HCT116 (cell line): ENCODE results near the gene PRKCA. TPM values are rescaled to one million over a fixed set of nuclear protein-coding genes. Genes with fewer than 3 reads are reported as not detected.
A peak's percentile ranks its signal among the peaks of the same experiment; 100 is the strongest.

Source experiments
- ATAC-seq: fragments of 200-7000 bp; cut with Tn5 transposase; 2 replicates; pipeline ENCODE4 v1.9.1; 2020; ENCODE audit warnings: mild to moderate bottlenecking, moderate library complexity
- BruUV-seq: library from RNA; stranded (reverse); fragments of 400-500 nt; replicated peaks from 2 replicates; lab custom pipeline; 2021; lab: Mats Ljungman, UMichigan
- CTCF ChIA-PET: fragments of 300-600 bp; sonication (Branson Sonifier 250); formaldehyde crosslinking; loops from one replicate; lab custom pipeline; 2021; ENCODE audit warnings: antibody characterized with exemption; lab: Charles Lee
- POLR2A ChIA-PET: fragments of 300-600, 350-600 bp; sonication (Branson Sonifier 250); formaldehyde crosslinking; loops from one replicate; lab custom pipeline; 2021; ENCODE audit warnings: antibody characterized with exemption; lab: Charles Lee
- RAD21 ChIA-PET, 2 experiments: fragments of 300-600 bp; sonication (Branson Sonifier 250); formaldehyde crosslinking; loops; one replicate each; lab custom pipeline; 2023; ENCODE audit warnings: low total read pairs in 2 of 2; ENCODE audit not compliant: uncharacterized antibody in 2 of 2, unreplicated experiment in 2 of 2, low non-redundant PET in 1 of 2; lab: Charles Lee
- DNase-seq: peaks from one replicate; pipeline ENCODE4 v3.0.0-alpha.2; 2010; ENCODE audit warnings: low read depth, low spot score
- H2AFZ ChIP-seq: fragments of 200-600 bp; shearing (Covaris generic), sonication (generic); 2 replicates; pipeline ENCODE4 v1.6.1; 2017; ENCODE audit warnings: low read depth, mixed run types, mixed read lengths, antibody characterized with exemption, low read length; ENCODE audit not compliant: poor library complexity, severe bottlenecking
- H3K27ac ChIP-seq: 2 replicates; pipeline ENCODE4 v1.5.1; 2012; ENCODE audit warnings: low read depth, low read length
- H3K27me3 ChIP-seq: fragments of 200-600 bp; sonication (generic); 2 replicates; pipeline ENCODE4 v1.6.1; 2016; ENCODE audit warnings: mixed run types, low read length, mixed read lengths; ENCODE audit not compliant: insufficient read depth
- H3K36me3 ChIP-seq, 2 experiments: fragments of 200-500 bp in 1 of 2; fragments of 200-600 bp in 1 of 2; sonication (Bioruptor generic) in 1 of 2; sonication (generic) in 1 of 2; 2 replicates each; pipeline versions ENCODE4 v1.5.1 to v1.6.1; 2014 to 2016; ENCODE audit warnings: low read length in 2 of 2, inconsistent platforms in 1 of 2, mixed read lengths in 1 of 2, mixed run types in 1 of 2; ENCODE audit not compliant: insufficient read depth in 2 of 2, control insufficient read depth in 1 of 2
- H3K4me1 ChIP-seq, 2 experiments: fragments of 200-600 bp in 1 of 2; sonication (generic) in 1 of 2; 2 replicates each; pipeline versions ENCODE4 v1.5.1 to v1.6.1; 2012 to 2017; ENCODE audit warnings: low read length in 2 of 2, inconsistent platforms in 1 of 2, mild to moderate bottlenecking in 1 of 2, mixed read lengths in 1 of 2, mixed run types in 1 of 2, moderate library complexity in 1 of 2; ENCODE audit not compliant: insufficient read depth in 2 of 2, control insufficient read depth in 1 of 2
- H3K4me2 ChIP-seq: fragments of 200-600 bp; sonication (generic); 2 replicates; pipeline ENCODE4 v1.6.1; 2017; ENCODE audit warnings: mixed run types, low read length, mixed read lengths
- H3K4me3 ChIP-seq, 2 experiments: fragments of 200-600 bp in 1 of 2; sonication (generic) in 1 of 2; replicated peaks in 1 of 2; 2 replicates each; pipeline ENCODE4 v1.5.1; 2011 to 2016; ENCODE audit warnings: low read length in 2 of 2, control low read depth in 1 of 2, low read depth in 1 of 2, mild to moderate bottlenecking in 1 of 2, mixed read lengths in 1 of 2, mixed run types in 1 of 2
- H3K79me2 ChIP-seq: fragments of 200-600 bp; sonication (generic); 2 replicates; pipeline ENCODE4 v1.6.1; 2017; ENCODE audit warnings: mild to moderate bottlenecking, mixed run types, low read length, moderate library complexity, mixed read lengths; ENCODE audit not compliant: insufficient read depth
- H3K9ac ChIP-seq: fragments of 200-600 bp; sonication (generic); 2 replicates; pipeline ENCODE4 v1.6.1; 2016; ENCODE audit warnings: low read length, mixed read lengths
- H3K9me2 ChIP-seq: fragments of 200-600 bp; sonication (generic), shearing (Covaris generic); 2 replicates; pipeline ENCODE4 v1.6.1; 2017; ENCODE audit warnings: mixed run types, mild to moderate bottlenecking, moderate library complexity; ENCODE audit not compliant: insufficient read depth
- H3K9me3 ChIP-seq, 2 experiments: fragments of 200-500 bp in 1 of 2; fragments of 200-600 bp in 1 of 2; sonication (Bioruptor generic) in 1 of 2; sonication (generic) in 1 of 2; 2 replicates each; pipeline ENCODE4 v1.6.1; 2014 to 2017; ENCODE audit warnings: low read length in 2 of 2, mixed read lengths in 2 of 2, inconsistent platforms in 1 of 2, low read depth in 1 of 2, mild to moderate bottlenecking in 1 of 2, mixed run types in 1 of 2, moderate library complexity in 1 of 2; ENCODE audit not compliant: control insufficient read depth in 1 of 2, insufficient read depth in 1 of 2
- H4K20me1 ChIP-seq: fragments of 200-600 bp; sonication (generic), shearing (Covaris generic); 2 replicates; pipeline ENCODE4 v1.6.1; 2017; ENCODE audit warnings: mixed run types, mild to moderate bottlenecking, moderate library complexity; ENCODE audit not compliant: insufficient read depth
- CEBPB ChIP-seq: IDR thresholded peaks from 2 replicates; pipeline ENCODE4 v1.6.1; 2012; ENCODE audit warnings: low read depth
- REST ChIP-seq: IDR thresholded peaks from 2 replicates; pipeline ENCODE4 v1.6.1; 2012; ENCODE audit warnings: low read depth
- SP1 ChIP-seq: IDR thresholded peaks from 2 replicates; pipeline ENCODE4 v1.6.1; 2012; ENCODE audit warnings: low read depth
- TCF7L2 ChIP-seq: IDR thresholded peaks from 2 replicates; pipeline ENCODE4 v1.7.0; 2011; ENCODE audit warnings: borderline replicate concordance, inconsistent platforms; ENCODE audit not compliant: insufficient read depth, insufficient read length; ENCODE audit errors: extremely low read depth
- ZNF274 ChIP-seq: fragments of 200-500 bp; sonication (Bioruptor generic); IDR thresholded peaks from 2 replicates; pipeline ENCODE4 v1.6.1; 2014; ENCODE audit warnings: mild to moderate bottlenecking, low read depth, low read length, inconsistent platforms
- intact Hi-C: fragments of 100-400 bp; cut with micrococcal nuclease; formaldehyde crosslinking; loops from 2 replicates; pipeline ENCODE4 v1.10.0; 2022
- total RNA-seq: library from RNA; stranded (reverse); gene quantifications from one replicate; pipeline ENCODE4 v1.2.1, GENCODE V29; 2021; ENCODE audit not compliant: unreplicated experiment

PRKCA gene
- total RNA-seq, 1 experiment from 2014 or later = 18.8 TPM

GRCh38 chr17:66450008-66450851 lies 147.8 kb downstream of the PRKCA start:
- no peak overlapping the region for H3K4me3 ChIP-seq
- DNase-seq (no peak), ATAC-seq (no peak)
- H3K9ac ChIP-seq = no peak overlapping the region
- BruUV-seq = no TSS peak
- no peaks in the 10 kb centered on the region for H3K79me2 ChIP-seq
- no peak for TF ChIP-seq TCF7L2
- no peak for TF ChIP-seq ZNF274
- 0 out of 2 replicates have a peak, but pooled peaks have one; percentile 26 for TF ChIP-seq CEBPB
- TF ChIP-seq REST = no peak
- TF ChIP-seq SP1 = no peak
- H3K27me3 ChIP-seq = no peaks in the 10 kb centered on the region
- intact Hi-C loops = no loop called here
- no peaks in the 10 kb centered on the region for H3K9me3 ChIP-seq
- ChIA-PET CTCF (no interaction called here), POLR2A (no interaction called here), RAD21 (no interaction called here)
- H3K36me3 ChIP-seq = no peaks in the 10 kb centered on the region
- H2AFZ ChIP-seq = no peak overlapping the region
- H3K9me2 ChIP-seq = no peaks in the 10 kb centered on the region
- H4K20me1 ChIP-seq = no peaks in the 10 kb centered on the region
- H3K4me1 ChIP-seq = peaks cover 0 to 5% of the 10 kb centered on the region in 2 experiments; a peak in 1 of 4 replicates
- no peak overlapping the region for H3K27ac ChIP-seq
- H3K4me2 ChIP-seq = no peak overlapping the region
